Type B pancreatic cell (in vitro differentiated cells): ENCODE data around the gene NFYC. TPM values are rescaled to one million over a fixed set of nuclear protein-coding genes. Genes with fewer than 3 reads are reported as not detected.
A peak's percentile ranks its signal among the peaks of the same experiment; 100 is the strongest.

ENCODE experiments used
- DNase-seq: peaks from one replicate; pipeline ENCODE4 v3.0.0; 2021; ENCODE audit warnings: mixed read lengths; ENCODE audit not compliant: unreplicated experiment; ENCODE audit errors: extremely low spot score
- H3K27ac Mint-ChIP-seq: 2 replicates; pipeline ENCODE4 v1.8.0; 2021; ENCODE audit warnings: mild to moderate bottlenecking, mixed read lengths
- H3K27me3 Mint-ChIP-seq: 2 replicates; pipeline ENCODE4 v1.8.0; 2021; ENCODE audit warnings: mixed read lengths
- H3K36me3 Mint-ChIP-seq: 2 replicates; pipeline ENCODE4 v1.8.0; 2021; ENCODE audit warnings: mixed read lengths
- H3K4me1 Mint-ChIP-seq: one replicate; pipeline ENCODE4 v1.8.0; 2021; ENCODE audit warnings: mixed read lengths; ENCODE audit not compliant: unreplicated experiment
- H3K4me3 Mint-ChIP-seq: 2 replicates; pipeline ENCODE4 v1.8.0; 2021; ENCODE audit warnings: mild to moderate bottlenecking, mixed read lengths
- H3K9me3 Mint-ChIP-seq: 2 replicates; pipeline ENCODE4 v1.8.0; 2021; ENCODE audit warnings: mixed read lengths
- total RNA-seq: library from RNA; stranded (reverse); gene quantifications from 2 replicates; pipeline ENCODE4 v1.2.1, GENCODE V29; 2021; ENCODE audit warnings: low replicate concordance
- TF ChIP-seq, protein P1 (sequence below): fragments of 200-600 bp; sonication (generic); conservative IDR thresholded peaks from 2 replicates; pipeline ENCODE4 v1.5.0; 2021; ENCODE audit warnings: antibody characterized with exemption, mild to moderate bottlenecking

Gene NFYC
- total RNA-seq, 1 donor from 2014 or later, result 71.3 TPM

GRCh38 chr1:40777224-40777970, 85.9 kb downstream of the NFYC start:
- Mint-ChIP-seq H3K4me1 (peaks cover 11% of the 10 kb centered on the region), H3K9me3 (peaks cover 11% of the 10 kb centered on the region)

DNA sequence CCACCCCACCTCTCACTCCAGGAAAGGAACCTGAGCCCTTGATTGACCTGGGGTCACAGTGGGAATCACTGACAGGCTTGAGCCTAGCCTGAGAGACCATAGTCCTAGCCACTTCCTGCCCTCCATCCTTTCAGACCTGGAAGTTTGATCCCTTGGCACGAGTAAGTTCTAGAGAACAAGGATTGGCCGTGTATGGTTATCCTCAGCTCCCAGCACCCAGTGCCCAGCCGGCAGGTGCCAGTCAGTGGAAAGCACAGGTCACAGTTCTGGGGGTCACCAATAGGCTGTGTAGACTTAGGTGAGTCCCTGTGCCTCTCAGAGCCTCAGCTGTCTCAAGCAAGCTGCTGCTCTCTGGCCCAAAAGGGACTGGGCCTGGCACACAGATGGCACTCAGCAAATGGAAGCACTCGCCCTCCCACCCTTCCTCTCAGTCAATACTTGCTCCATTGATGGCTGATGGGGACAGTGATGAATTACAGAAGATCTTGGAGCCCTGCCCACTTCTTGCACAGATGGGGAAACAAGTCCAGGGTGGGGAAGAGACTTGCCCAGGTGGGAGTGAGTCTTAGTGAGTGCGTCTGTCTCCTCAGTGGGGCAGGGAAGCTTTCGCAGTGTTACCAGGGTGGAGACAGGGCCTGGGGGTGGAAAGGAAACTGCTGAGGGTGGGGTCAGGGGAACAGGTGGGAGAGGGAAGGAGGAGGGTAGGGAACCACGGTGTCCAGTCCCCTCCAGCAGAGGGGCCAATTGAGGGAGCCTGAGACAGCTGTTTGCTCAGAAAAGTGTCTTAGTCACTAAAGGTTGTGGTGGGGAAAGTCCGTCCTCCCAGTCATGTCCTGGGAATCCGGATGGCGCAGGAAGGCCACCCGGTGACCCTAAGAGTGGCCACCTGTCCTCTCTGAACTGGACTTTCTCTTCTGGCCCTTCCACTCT, 89.4 kb downstream of the NFYC start:
- peaks cover 15% of the 10 kb centered on the region for H3K4me1 Mint-ChIP-seq
- peak overlapping the region; percentile 65 for H3K4me3 Mint-ChIP-seq
- H3K27me3 Mint-ChIP-seq, result peaks cover 29% of the 10 kb centered on the region
- TF ChIP-seq, protein P1, sequence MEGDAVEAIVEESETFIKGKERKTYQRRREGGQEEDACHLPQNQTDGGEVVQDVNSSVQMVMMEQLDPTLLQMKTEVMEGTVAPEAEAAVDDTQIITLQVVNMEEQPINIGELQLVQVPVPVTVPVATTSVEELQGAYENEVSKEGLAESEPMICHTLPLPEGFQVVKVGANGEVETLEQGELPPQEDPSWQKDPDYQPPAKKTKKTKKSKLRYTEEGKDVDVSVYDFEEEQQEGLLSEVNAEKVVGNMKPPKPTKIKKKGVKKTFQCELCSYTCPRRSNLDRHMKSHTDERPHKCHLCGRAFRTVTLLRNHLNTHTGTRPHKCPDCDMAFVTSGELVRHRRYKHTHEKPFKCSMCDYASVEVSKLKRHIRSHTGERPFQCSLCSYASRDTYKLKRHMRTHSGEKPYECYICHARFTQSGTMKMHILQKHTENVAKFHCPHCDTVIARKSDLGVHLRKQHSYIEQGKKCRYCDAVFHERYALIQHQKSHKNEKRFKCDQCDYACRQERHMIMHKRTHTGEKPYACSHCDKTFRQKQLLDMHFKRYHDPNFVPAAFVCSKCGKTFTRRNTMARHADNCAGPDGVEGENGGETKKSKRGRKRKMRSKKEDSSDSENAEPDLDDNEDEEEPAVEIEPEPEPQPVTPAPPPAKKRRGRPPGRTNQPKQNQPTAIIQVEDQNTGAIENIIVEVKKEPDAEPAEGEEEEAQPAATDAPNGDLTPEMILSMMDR, result no peak
- H3K36me3 Mint-ChIP-seq, result peaks cover 16% of the 10 kb centered on the region
- DNase-seq, result no peak
- H3K27ac Mint-ChIP-seq, result peak overlapping the region; percentile 71
- H3K9me3 Mint-ChIP-seq, result peaks cover 11% of the 10 kb centered on the region

More at GRCh38 chr1:40777224-40777970, 85.9 kb downstream of the NFYC start:
- Mint-ChIP-seq H3K36me3 (peaks cover 19% of the 10 kb centered on the region), H3K4me3 (no peak overlapping the region), H3K27ac (no peak overlapping the region), H3K27me3 (peaks cover 11% of the 10 kb centered on the region)
- TF ChIP-seq, protein P1, result no peak
- DNase-seq, result no peak

- Mint-ChIP-seq H3K27ac (peak overlapping the region; percentile 71), H3K27me3 (peaks cover 29% of the 10 kb centered on the region), H3K36me3 (peaks cover 14% of the 10 kb centered on the region), H3K9me3 (peaks cover 9% of the 10 kb centered on the region), H3K4me3 (peak overlapping the region; percentile 65), H3K4me1 (peaks cover 15% of the 10 kb centered on the region)
- TF ChIP-seq, protein P1, result no peak
- DNase-seq, result no peak
Measured at GRCh38 chr1:40781608-40781971, 90.1 kb downstream of the NFYC start.

- Mint-ChIP-seq H3K27ac (peak overlapping the region; percentile 78), H3K4me1 (peaks cover 15% of the 10 kb centered on the region), H3K27me3 (peaks cover 29% of the 10 kb centered on the region), H3K36me3 (peaks cover 5% of the 10 kb centered on the region), H3K9me3 (peaks cover under 1% of the 10 kb centered on the region), H3K4me3 (peak overlapping the region; percentile 87)
- DNase-seq, result no peak
- TF ChIP-seq, protein P1, result peak; percentile 36
Measured at GRCh38 chr1:40782371-40782956, 91.0 kb downstream of the NFYC start.

DNA sequence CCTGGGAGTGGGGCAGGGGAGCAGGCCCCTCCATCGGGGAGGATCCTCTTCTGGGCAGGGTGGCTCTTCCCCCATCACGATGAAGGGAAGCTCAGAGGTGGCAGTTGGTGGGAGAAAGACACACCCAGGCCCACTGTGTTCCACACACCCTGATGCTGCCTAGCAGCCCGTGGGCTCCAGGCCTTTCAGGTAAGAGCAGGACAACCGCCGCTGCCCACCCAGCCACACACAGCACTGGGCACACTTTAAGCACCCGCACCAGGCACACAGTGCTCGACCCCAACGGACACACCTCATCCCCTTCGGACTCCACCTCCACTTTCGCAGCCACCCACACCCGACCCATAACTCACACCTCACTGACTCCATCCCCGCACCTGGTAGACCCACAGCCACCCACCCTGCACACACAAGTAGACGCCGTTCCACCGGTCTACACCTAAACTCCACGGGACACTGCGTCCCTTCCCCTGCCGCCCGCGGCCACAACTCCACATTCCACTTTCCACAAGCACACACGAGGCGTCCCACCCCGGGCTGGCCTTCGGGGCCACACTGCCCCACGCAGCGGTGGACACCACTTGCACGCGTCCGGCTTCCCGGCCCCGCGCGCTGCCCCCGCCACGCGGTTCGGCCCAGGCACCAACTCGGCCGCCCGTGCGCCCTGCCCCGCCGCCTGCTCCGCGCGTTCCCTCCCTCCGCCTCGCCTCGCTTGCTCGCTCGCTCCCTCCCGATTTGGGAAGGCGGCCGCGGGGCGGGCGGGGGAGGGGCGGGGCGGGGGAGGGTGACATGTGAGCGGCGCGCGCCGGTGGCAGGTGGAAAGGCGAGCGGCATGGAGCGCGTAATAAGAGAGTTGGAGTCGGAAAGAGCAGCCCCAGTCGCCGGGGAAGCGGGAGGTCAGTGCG, 91.7 kb downstream of the NFYC start, which contains the start of gene KCNQ4:
KCNQ4 (plus strand) TSS at position 787 of the 905 bp plus-strand sequence. CDS start 307 bp downstream, outside the sequence.
- H3K4me1 Mint-ChIP-seq, result peaks cover 15% of the 10 kb centered on the region
- peaks cover 4% of the 10 kb centered on the region for H3K36me3 Mint-ChIP-seq
- H3K4me3 Mint-ChIP-seq, result peak within 1 kb of the TSS; percentile 87
- H3K9me3 Mint-ChIP-seq, result no peaks in the 10 kb centered on the region
- TF ChIP-seq, protein P1, result no peak
- H3K27me3 Mint-ChIP-seq, result peaks cover 29% of the 10 kb centered on the region
- peak within 1 kb of the TSS; percentile 78 for H3K27ac Mint-ChIP-seq
- DNase-seq, result no peak
